NCI-H128 (cell line): ENCODE results near the gene RUFY1.

Experiments used
- DNase-seq: peaks from one replicate; lab custom pipeline; 2025; ENCODE audit not compliant: unreplicated experiment; lab: John Stamatoyannopoulos, UW

Gene RUFY1

DNA sequence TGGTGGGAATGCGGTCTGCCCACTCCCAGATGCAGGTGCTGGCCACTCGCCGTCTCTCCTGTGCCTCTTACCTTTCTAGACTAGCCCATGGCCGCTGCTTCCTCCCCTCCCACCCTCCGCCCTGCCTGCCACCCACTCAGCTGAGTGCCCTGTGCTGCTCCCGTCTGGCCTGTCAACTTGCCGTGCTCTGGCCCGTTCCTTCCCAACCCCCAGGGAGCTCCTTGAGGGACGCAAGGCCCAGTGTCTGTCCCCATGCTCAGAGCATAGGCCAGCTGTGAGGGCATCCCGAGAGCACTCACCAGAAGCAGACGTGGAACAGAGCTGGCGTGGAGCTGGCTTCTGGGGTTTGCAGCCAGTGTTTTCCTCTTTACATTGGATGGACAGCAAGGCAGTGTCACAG is 53.0 kb downstream of the RUFY1 start:
- DNase-seq: no peak

DNA sequence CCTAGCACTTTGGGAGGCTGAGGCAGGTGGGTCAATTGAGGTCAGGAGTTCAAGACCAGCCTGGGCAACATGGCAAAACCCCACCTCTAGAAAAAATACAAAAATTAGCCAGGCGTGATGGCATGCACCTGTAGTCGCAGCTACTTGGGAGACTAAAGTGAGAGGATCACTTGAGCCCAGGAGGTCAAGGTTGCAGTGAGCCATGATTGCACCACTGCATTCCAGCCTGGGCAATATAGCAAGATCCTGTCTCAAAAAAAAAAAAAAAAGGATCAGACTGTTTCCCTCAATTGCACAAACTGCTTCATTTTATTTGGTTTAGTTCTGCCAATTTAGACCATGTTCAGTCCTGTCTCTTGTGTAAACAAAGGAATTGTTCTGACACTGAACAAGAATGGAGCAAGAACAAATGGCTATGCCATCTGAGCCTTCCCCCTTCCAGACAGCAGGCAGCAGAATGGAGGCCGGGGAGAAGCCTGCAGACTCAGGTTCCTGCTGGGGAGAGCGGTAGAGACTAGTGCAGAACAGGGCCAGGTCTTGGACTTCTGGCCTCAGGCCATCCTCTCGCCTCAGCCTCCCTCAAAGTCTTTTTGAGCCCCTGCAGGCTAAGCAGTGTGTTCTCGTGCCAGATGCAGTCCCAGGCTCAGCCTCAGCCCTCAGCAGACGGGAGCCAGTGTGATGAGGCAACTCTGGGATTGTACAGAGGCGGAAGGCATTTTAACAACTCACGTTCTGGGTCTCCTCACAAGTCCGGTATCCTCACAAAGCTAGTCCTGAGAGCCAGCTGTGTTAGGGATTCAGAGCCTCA is 54.9 kb downstream of the RUFY1 start:
- no peak for DNase-seq

DNA sequence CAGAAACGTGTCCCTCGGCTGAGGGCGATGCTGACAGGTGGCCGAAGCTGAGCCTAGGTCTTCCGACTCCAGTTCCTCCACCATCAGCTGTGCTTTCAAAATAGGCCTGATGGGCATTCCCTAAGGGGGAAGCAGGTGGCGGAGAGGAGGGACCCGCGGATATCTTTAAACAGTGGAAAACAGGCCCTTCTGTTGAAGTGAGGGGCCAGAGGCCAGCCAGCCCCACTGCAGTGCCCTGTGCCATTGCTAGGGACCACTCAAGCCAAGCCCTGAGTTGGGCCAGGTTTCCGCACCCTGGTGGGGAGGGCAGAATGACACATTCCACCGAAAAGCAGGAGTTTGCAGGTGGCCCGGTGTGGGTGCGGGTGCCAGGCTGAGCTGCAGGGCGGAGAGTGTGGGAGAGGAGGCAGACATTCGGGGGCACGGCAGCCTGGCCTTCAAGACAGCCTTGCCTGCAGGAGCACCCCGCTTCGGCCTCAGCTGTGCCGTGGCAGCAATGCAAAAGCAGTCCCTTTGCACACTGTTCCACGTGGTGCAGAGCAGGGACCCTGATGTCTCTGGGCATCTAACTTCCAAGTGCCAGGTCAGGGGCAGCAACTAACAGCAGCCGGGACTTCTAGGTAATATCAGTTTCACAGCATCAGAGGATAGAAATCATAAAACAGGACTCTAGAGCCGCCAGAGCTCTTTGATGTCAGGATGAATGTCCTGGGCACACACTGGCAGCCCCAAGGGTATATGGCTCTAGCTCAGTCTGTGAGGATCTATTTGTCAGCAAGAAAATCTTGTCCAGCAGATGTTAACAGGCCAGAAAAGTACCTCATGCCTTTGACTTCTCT is 55.9 kb downstream of the RUFY1 start:
- no peak for DNase-seq

DNA sequence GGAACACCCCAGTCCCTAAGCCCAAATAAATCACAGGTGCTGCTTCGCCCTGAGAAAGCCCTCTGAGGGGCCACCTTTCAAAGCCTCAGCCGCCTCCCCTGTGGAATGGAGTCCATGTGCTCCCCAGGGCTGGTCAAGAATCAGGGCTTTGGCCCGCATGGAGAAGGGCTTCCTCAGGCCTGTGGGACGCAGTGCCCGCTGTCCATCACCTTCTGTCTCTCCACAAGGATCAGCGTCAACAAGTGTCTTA is 56.5 kb downstream of the RUFY1 start:
- no peak for DNase-seq

DNA sequence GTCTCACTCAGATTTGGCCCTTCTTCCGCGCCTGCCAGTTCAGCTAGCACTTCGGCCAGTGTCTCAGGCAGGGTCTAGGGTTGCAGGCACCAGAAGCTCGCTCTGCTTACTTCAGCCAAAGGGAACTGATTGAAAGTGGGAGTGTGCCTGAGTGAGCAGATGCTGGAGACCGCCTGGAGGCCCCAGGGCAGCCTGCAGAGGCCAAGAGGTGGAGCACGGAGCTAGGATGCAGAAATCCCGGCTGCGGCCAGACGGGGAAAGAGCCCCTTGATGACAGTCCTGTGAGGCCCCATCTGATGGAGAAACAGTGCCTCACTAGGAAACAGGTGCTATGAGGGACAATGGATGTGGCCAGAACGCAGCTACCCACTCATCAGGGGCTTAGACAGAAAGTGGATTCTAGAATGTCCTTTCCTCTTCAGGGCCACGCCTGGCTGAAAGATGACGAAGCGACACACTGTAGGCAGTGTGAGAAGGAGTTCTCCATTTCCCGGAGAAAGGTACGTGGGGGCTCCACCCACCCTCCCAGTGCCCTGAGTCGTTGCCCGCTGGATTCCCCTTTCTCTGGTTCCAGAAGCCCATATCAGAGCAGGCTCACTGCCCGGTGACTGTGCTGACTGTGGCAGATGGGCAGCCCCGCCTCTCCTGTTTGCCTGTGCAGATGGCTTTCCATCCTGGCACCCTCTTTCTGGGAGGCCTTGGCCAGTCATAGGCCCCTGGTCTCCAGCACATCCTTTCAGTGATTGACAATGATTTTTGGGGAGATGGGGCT is 57.0 kb downstream of the RUFY1 start:
- DNase-seq: no peak

DNA sequence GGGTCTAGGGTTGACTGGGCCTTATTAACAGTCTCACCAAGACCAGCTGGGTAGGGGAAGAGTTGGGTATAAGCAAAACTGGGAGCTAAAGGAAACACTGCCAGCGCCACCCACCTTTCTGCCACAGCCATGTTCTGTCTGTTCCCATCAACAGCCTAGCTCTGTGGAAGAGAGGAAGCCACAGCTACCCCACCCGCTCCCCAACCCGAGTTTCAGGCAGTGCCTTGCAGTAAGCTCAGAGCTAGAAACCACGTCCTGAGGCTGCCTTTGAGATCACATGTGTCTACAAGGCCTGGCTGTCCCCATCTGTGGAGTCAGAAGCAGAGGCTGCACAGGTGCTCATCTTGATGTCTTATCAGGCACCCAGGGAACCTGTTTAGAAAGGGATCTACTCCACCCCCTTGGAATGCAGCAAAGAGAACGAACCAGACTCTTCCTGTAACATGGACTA is 57.8 kb downstream of the RUFY1 start:
- no peak for DNase-seq

DNA sequence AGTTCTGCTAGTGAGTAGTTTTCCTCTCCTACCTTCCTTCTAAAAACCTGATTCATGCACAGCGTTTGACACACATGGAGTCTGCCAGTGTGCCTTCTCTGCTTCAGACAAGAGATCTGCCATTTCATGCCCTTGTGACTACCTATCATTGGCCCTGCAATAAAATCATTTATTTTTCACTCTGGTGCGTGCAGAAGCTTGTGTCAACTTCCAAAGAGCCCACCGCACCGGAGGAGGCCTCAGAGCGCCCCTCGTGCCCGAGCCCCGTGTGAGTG is 59.4 kb downstream of the RUFY1 start:
- no peak for DNase-seq

DNA sequence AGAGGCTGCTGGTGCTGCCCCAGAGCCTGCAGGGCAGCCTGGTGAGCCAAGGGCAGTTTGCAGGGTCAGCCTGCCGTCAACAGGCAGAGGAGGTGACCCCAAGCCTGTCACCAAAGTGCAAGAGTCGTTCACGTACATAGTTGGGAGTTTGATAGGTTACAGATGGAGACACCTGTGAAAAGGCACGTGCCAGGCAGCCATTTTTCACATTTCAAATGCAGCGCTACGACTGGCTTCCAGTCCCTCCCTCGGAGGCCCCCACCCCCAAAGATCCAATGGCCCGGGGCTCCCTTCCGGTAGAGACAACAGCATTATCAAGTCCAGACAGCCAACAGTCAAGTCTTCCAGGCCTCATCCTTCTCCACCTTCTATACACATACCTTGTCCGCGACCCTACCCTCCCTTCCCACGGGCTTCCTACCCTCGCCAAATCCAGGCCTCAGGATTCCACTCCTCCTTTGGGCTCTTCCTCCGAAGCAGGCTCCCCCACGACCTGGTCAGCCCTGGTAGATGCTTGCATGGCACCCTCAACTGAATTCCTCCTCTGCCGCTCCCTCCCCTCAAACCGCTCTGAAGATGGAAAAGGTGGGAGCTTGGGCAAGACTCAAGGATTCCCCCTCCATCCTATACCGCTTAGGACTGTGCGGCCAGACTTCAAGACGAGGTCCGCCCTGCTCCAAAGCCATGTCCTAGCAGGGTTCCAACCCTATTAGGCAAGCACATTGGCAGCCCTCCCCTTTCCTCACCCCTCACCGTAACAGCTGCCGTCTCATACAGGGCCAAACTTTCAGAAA is 60.0 kb downstream of the RUFY1 start:
- DNase-seq: no peak

DNA sequence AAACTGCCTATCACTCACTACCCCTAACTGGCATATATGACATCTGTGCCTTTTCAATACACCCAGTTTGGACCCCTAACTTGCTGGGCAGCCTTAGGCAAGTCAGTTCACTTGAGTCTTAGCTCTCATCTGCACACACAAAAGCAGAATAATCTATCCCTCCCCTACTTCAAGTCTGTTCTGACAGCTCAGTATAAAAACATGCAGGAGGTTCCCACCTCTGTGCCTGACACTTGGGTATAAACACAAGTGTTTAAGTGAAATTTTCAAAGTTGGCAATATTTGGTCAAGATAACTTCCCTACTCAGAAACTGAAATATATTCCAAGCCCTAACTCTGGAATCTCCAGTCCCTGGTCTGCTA is 60.5 kb downstream of the RUFY1 start:
- no peak for DNase-seq

DNA sequence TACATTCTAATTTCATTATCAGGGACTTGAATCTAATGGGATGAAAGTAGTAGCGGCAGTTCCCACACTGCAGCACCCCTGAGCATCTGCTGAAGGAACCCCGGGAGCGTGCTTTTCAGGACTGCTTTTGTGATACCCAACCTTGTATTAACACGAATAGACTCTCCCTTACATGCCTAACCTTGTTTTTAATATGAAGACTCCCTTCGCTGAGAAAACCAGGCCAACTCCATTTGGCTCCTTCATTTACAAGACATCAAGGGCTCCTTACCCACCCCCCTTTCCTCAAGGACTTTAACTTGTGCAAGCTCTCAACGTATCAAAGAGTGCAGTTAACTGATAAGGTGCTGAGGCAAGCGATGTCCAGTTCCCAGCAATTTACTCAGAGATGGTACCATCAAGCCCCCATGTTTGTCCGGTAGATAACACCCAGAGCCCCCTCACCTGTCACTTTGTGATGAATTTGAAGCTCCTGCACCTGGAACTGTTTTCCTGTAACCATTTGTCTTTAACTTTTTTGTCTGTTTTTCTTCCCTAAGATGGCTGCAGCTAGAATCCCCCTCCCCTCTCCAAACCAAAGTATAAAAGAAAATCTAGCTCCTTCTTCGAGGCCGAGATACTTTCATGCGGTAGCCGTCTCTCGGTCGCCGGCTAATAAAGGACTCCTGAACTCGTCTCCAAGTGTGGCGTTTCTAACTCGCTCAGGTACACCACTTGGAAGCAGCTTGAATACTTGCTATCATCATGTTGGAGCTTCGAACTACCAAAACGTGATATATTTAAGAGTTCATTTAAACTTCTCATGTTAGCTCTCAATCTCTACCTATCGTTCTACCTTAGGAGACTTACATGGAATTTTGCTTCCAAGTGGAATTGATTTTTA is 62.5 kb downstream of the RUFY1 start:
- DNase-seq: no peak

DNA sequence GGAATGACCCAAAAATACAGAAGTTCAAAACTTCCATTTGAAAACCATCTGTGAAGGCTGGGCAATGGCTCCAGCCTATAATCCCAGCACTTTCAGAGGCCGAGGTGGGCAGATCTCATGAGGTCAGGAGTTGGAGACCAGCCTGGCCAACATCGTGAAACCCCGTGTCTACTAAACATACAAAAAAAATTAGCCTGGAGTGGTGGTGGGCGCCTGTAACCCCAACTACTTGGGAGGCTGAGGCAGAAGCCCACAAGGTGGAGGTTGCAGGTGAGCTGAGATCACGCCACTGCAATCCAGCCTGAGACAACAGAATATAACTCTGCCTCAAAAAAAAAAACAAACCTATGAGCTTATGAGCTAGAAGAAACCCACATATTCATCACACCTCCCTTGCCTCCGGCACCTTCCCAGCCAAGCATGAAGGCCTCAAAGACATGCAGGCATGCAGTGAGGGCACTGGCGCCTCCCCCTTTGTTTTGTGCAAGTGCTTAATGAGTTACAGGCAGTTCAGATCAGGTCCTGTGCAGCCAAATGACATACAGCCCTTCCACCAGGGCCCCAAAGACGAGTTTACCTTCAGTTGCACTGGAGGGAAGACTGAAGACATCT is 63.2 kb downstream of the RUFY1 start:
- no peak for DNase-seq

DNA sequence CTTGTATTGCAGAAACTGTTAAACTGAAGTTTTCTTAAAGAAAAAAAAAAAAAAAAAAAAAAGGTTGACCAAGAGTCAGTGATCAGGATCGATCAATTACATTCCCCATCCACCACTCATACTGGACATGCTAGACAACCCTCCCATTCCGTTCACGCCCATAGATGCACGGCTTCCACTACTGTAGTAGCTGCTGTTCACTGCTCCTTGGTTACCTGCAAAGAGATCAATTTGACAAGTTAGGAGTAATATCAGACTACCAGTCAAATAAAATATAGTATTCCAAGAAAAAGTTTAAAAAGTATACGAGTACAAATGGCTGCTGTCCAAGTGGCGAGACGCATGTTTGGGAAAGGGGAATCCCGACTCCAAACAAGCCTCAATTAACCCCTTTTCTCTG is 64.4 kb downstream of the RUFY1 start:
- DNase-seq: no peak

DNA sequence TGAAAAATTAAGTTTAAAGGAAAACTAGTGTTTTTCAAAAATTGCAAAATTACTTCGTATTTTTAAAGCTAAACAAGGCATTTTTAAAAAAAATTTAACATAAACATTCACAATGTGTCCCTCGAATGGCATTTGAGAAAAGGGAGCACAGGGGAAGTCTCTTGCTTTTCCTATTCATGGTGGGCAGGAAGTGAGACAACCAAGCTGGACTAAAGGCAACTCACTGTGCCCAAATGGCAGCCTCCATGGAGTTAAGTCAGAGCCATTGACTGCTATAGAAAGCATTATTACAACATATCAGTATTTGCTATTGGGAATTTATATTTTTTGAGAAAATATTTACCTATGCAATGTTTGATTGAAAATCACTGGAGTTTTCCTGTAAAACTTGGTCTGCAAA is 64.8 kb downstream of the RUFY1 start:
- no peak for DNase-seq

DNA sequence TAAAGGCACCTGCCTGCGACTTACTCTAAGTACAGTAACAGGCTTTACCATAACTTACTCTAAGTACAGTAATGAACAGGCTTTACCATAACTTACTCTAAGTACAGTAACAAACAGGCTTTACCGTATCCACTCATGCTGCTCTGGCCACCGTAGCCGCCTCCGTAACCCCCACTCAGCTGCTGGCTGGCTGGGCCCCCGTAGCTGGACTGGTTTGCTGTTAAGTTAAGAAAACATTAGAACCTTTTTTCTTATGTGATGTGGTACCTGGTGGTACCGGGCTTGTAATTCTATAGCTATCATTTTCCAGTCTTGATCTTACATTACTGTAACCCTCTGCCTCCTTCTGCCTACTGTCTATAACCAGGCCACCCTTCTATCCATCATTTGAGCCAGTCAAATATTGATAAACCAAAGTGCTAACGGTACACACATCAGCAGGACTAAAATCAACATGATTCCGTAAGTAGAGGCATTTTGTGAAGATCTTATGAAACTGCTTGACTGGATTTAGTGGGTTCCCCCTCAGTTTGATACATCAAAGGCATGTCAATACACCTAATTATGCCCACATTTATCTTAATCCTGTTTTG is 65.7 kb downstream of the RUFY1 start:
- no peak for DNase-seq

DNA sequence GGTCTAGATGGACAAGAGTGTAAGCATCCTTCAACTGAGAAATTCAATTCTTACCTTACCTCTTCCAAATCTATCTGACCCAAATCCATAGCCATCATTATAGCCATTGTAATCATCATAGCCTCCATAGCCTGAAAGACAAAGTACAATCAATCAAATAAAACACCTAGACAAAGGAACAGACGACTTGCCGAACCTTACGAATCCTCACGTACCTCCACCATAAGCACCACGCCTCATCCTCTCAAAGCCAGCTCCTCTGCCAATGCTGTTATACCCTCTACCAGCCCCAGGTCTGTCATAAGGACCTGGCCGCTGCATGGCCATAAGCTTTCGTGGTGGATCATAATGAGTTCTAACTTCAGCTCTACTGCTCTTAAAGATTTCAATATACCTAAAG is 67.6 kb downstream of the RUFY1 start:
- no peak for DNase-seq

DNA sequence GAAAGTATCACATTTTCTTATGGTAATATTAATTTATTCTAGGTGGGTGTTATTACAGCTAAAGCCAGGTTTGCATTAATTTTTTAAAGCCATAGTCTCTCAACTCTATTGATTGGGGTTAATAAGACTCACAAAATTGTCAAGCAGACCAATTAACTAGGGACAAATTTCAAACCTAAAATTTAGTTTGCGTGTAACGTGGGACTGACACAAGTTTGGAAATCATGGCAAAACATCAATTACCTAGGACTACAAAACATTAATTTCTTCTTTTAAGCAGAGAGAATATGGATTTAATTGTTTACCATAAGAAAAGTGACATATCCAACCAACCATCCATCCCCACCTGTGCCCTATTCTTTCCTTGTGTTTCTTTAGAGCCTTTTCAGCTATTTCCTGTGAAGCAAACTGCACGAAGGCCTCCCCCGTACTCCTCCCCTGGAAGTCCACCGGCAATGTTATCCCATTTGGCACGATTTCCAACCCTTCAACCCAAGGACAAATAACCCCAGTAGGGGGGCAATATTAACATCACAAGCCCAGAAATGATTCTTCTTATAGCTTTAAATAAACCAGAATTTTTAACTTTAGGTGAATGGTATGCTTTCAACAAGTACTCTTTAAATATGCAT is 68.7 kb downstream of the RUFY1 start:
- no peak for DNase-seq

DNA sequence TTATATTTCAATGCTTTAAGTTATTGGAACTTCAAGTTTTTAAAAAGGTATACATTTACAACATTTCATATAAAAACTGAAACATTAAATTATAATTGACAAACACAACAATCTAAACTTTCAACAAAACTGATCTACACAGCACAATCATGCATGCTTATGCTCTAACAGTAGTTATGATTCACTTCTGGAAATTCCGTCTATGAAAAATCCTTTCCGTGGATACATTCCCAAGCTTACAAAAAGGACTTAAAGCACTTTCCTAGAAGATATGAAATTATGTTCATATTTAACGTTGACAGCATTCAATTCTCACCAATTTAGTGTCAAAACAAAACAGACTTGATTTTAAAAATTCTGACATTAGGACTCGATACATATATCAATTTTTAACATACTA is 69.4 kb downstream of the RUFY1 start:
- no peak for DNase-seq

DNA sequence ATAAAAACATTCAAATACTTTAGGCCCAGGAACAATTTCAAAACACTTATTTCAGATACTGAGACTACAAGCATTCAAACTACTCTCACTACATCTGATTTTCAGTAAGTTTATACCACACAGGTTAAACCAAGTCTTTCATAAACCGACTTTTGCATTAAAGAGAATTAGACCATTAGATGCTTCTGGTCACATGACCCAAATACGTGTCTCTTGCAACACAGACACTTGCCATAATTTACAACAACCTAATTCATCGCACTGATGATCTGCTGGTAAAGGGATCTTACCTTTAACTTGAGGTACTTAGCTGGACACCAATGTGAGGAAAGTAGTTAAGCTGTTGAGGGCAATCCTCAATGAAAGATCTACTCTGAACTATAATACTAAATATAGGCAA is 69.9 kb downstream of the RUFY1 start:
- DNase-seq: no peak

DNA sequence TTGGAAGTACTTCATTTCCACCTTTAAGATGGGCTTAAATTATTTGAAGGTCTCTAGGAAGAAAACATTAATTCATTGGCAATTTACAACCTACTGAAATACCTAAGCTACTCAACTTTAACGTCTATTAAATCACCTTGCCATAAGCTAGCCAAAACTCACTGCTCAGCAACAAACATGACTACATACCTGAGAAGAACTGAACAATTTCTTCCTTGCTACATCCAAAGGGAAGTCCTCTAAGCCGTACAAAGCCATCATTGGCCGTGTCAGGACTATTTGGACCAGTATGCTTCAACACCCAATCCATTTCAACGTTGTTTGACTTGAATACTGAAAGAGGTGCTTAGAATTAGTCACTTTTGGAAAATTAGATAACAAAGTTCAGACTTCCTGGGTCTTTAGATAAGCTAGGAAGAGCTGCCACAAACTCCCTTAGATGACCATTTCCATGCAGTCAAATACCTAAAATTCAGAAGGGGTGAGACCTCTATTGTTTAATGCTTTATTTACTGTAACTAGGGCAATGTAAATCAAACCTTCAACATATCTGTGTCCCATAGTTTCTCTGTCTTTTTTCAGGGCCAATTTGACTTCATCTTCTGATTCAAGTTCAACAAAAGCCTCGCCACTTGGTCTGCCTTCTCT is 70.5 kb downstream of the RUFY1 start:
- no peak for DNase-seq
